Activated T-cell treated with anti-CD3 and anti-CD28 coated beads for 48 hours (primary cell): Measurements from ENCODE around the gene ATP8B3.
"Not testable (repeated sequence)": the region's sequence is repeated elsewhere in the genome, so short reads cannot be mapped to it uniquely, and the experiment has no call there.

Source experiments
- DNase-seq: peaks from one replicate; pipeline ENCODE4 v3.0.0-alpha.2; 2020; ENCODE audit warnings: low read depth

The ATP8B3 gene

GRCh38 chr19:1770866-1771576 is 41.1 kb downstream of the ATP8B3 start:
- DNase-seq: no peak

GRCh38 chr19:1769645-1769985 is 42.5 kb downstream of the ATP8B3 start:
- no peak for DNase-seq

GRCh38 chr19:1768918-1769644 is 43.0 kb downstream of the ATP8B3 start:
- DNase-seq: no peak

- no peak for DNase-seq
These were observed 43.8 kb downstream of the ATP8B3 start for GRCh38 chr19:1768248-1768647.

- peak; percentile 46 for DNase-seq
These were observed 44.6 kb downstream of the ATP8B3 start for GRCh38 chr19:1767464-1767933.

GRCh38 chr19:1766800-1767352 is 45.2 kb downstream of the ATP8B3 start:
- no peak for DNase-seq

GRCh38 chr19:1765904-1766799 is 45.9 kb downstream of the ATP8B3 start:
- no peak for DNase-seq

- no peak for DNase-seq
These were observed 46.7 kb downstream of the ATP8B3 start for GRCh38 chr19:1765232-1765903.

- no peak for DNase-seq
These were observed 47.3 kb downstream of the ATP8B3 start for GRCh38 chr19:1764729-1765128.

DNA sequence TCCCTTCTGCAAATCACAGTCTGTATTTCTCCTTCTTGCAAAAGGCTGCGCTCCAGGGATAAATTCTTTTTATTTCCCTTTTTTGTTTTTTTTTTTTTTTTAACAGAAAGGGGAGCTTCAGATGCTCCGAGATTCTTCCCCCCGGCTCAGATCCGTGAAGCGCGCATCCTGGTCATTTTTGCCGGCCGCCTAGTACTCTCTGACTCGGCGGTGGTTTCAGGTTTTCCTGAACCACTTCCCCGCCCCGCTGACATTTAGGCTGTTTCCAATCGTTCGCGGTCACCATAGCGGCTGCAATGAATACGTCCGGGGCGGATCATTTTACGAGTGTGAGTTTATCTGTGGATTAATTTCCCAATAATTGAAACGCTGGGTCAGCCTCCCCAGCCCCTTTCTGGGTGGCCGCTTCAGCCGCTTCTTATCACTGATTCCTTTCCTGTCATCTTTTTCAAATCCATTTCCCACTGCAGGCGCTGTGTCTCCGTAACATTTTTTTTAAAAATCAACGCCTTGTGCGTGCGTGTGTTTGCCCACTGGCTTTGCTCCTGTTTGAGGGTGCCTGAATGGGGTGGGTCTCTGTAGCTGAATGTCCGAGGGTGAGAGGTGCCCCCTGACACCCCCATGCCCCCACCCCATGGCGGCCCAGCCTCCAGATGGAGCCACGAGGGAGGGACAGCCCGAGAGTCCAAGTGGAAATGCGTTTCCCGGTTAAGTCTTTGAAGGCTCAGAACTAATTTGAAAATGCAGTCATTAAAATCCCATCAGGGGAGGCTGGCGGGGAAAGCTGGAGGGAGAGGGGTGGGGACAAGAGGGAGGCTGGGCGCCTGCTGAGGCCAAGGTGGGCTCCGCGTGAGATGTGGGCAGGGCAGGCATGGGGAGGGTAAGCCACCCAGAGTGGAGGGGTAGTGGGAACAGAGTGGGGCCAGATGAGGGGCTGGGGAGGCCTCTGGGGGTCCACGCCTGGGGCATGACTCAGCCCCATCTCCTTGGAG is 48.1 kb downstream of the ATP8B3 start:
- DNase-seq: no peak

- no peak for DNase-seq
These were observed 49.6 kb downstream of the ATP8B3 start for GRCh38 chr19:1762243-1763117.

DNA sequence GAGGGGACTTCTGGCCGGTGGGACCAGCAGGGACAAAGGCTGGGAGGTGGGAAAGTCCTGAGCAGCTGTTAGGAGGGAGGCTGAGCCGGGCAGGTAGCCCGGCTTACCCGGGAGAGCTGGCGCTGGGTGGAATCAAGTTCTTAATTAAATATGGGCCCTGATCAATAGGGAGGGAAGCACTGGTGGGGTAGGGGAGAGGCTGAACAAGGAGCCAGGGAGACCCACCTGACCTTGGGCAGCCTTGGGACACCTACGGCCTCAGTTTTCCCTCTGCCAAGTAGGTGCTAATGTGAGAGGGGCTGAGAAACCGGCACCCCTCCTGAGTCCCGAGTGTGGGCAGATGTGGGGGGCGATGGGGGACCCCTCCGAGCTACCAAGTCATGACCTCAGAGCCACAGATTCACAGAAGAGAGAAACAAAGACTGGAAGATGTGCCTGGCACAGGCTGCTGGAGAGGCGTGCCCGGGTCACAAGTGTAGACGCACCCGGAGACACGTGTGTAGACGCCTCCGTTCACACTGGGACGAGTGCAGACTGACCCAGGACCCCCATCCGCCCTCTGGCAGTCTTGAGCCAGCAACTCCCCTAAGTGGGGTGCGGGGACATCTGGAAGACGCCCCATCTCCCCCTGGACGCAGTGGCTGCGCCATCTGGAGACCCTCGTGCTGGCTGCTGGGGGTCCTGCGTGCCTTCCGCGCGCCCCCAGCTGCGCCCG is 50.4 kb downstream of the ATP8B3 start:
- no peak for DNase-seq

- DNase-seq: not testable (repeated sequence)
These were observed 51.1 kb downstream of the ATP8B3 start for GRCh38 chr19:1760786-1761527.

DNA sequence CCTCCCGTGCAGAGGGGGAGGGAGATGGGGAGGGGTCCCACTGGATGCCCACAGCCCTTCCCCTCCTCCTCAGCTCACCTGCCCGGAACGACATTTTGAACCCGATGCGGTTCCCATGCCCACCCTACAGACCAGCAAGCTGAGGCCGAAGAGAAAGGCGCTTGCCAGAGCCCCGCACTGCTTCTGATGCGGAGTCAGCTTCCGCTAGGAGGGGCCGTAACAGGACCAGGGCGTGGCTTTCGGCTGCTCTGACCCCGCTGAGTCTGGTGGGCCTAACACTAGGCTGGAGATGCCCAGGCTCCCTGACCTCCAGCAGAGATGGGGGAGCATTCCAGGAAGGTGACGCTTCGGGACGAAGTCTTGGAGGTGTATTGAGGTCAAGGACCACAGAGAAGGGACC is 52.1 kb downstream of the ATP8B3 start:
- DNase-seq: no peak

DNA sequence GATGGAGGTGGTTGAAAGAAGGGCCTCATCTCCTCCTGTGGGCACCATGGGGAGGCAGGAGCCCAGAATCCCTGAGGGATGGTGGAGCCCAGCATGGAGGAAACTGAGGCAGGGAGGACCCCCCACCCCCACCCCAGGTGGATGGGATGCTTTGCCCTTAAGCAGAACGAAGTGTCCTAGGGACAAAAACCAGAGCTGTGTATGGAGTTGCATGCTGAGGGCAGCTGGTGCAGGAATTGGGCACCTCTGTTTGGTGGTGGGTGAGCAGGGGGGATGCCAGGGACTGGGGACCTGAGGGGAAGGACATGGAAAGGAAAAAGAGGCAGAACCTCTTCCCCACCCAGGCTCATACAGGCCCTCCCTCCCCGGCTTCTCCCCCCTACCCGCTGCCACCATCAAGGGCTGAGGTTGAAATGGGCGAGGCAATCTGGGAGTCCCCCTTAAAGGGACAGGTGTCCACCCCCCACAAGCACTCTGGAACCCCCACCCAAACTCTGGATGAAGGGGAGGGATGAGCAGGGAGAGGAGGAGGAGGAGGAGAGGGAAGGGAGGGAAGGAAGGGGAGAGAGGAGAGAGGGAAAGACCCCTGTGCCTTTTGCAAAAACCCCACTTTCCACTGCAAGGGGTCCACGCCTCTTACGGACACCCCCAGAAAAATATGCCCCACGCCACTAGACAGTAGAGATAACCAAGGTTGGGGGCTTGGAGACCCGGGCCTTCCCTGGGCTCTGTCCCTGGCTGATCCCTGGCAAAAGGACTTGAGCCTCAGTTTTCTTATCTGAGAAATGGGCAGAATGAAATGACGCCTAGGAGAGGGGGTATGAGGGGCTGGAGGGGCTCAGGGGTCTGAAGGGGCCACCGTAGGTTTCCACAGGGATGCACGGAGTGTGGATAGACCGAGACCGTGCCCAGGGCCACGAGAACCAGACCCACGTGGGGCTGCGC is 52.8 kb downstream of the ATP8B3 start:
- DNase-seq: no peak

- DNase-seq: no peak
These were observed 53.9 kb downstream of the ATP8B3 start for GRCh38 chr19:1758231-1758577.
